LNCAP (cell line): Measurements from ENCODE around the gene ZNF846.

ENCODE experiments used
- TF ChIP-seq, protein P1 (sequence below): fragments of 450-650 bp; IDR thresholded peaks from 2 replicates; pipeline ENCODE4 v1.5.1; 2017; ENCODE audit warnings: mild to moderate bottlenecking

Gene ZNF846

DNA sequence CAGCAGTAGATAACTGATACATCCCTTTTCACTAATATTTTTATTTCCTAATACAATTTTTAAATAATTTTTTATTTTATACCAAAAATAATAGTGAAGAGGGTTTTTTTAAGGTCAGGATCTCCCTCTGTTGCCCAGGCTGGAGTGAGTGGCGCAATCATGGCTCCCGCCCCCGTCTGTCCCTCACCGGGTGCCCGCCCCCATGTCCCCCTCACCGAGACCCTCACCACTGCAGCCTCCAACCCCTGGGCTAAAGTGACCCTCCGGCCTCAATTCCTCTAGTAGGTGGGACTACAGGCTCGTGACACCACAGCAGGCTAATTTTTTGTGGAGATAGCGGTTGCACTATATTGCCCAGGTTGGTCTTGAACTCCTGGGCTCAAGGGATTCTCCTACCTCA is 17.8 kb upstream of the ZNF846 start:
- TF ChIP-seq, protein P1, sequence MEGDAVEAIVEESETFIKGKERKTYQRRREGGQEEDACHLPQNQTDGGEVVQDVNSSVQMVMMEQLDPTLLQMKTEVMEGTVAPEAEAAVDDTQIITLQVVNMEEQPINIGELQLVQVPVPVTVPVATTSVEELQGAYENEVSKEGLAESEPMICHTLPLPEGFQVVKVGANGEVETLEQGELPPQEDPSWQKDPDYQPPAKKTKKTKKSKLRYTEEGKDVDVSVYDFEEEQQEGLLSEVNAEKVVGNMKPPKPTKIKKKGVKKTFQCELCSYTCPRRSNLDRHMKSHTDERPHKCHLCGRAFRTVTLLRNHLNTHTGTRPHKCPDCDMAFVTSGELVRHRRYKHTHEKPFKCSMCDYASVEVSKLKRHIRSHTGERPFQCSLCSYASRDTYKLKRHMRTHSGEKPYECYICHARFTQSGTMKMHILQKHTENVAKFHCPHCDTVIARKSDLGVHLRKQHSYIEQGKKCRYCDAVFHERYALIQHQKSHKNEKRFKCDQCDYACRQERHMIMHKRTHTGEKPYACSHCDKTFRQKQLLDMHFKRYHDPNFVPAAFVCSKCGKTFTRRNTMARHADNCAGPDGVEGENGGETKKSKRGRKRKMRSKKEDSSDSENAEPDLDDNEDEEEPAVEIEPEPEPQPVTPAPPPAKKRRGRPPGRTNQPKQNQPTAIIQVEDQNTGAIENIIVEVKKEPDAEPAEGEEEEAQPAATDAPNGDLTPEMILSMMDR = no peak

DNA sequence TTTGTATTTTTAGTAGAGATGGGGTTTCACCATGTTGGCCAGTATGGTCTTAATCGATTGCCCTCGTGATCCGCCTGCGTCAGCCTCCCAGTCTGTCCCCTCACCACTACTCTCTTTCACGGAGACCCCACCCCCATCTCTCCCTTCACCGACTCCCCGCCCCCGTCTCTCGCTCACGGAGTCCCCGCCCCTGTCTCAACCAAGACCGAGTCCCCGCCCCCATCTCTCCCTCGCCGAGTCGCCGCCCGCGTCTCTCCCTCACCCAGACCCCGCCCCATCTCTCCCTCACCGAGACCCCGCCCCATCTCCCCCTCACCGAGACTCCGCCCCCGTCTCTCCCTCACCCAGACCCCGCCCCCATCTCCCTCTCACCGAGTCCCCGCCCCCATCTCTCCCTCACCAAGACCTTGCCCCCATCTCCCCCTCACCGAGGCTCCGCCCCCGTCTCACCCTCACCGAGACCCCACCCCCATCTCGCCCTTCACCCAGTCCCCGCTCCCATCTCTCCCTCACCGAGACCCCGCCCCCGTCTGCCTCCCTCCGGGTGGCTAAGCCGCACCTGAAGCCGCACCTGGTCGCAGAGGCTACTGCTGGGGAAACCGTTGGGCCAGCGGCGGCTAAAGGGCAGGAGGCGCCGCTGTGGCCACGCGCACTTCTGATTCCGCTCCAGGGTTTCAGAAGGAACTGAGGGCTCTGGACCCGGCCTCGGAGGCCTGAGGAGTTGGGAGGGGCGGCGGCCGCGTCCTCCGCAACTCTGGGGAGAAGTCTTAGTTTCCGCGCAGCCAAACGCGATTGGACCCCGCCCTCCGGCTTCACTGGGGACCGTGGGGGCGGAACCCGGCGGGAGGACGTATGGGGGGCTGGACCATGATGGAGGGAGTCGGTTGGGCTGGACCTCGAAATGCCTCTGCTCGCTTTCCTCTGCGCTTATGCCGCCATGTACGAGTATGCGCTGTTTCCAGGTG is 17.1 kb upstream of the ZNF846 start:
- TF ChIP-seq, protein P1 = no peak

DNA sequence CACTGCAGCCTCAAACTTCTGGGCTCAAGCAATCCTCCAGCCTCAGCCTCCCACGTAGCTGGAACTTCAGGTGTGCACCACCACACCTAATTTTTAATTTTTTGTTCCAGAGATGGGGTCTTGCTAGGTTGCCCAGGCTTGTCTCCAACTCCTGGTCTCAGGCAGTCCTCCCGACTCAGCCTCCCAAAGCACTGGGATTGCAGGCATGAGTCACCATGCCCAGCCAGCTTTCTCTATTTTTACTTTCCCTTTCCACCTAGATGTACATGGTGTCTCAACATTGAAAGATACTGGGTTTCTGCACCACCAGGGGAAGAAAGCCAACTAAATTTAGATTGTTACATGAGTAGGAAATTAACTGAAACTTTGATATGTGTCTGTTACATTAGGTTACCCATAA is 13.8 kb upstream of the ZNF846 start:
- TF ChIP-seq, protein P1 = no peak

DNA sequence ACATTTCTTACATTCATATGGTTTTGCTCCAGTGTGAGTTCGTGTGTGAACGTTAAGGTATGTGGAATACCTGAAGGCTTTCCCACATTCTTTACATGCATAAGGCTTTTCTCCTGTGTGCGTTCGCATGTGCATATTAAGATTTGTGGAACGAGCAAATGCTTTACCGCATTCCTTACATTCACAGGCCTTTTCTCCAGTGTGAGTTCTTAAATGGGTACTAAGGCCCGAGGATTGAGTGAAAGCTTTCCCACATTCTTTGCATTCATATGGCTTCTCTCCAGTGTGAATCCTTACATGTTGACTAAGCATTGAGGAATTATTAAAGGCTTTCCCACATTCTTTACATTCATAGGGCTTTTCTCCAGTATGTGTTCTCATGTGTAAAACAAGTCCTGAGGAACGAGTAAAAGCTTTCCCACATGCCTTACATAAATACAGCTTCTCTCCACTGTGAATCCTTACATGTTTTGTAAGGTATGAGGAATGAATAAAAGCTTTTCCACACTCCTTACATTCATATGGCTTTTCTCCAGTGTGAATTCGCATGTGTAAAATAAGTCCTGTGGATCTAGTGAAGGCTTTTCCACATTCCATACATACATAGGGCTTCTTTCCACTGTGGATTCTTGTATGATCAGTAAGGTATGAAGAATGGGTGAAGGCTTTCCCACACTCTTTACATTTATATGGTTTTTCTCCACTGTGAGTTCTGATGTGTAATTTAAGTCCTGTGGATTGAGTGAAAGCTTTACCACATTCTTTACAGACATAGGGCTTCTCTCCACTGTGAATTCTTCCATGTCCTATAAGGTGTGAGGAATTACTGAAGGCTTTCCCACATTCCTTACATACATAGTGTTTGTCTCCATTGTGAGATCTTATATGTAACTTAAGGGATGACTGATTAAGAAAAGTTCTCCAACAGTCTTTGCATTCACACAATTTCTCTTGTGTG is 10.7 kb downstream of the ZNF846 start:
- TF ChIP-seq, protein P1 = no peak

DNA sequence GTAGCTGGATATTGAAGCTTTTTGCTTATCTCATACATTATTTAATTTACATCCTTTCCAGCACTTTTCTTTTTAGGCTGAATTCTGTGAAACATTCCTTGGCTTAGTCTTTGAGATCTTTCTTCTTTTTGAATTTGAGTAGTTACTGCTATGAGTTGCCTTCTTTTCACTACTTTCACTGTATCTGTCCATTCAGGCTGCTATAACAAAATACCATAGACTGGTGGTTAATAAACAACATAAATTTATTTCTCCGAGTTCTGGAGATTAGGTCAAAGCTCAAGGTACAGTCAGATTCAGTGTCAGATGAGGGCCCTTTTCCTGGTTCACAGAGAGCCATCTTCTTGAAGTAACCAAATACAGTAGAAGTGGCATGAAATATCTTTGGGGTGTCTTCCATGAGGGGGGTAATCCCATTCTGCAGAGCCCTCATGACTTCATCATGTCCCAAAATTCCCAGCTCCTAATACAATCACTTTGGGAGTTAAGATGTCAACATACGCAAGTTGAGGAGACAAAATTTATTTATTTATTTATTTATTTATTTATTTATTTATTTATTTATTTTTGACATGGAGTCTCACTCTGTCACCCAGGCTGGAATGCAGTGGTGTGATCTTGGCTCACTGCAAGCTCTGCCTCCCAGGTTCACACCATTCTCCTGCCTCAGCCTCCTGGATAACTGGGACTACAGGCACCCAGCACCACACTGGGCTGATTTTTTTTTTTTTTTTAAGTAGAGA is 15.7 kb downstream of the ZNF846 start:
- TF ChIP-seq, protein P1 = no peak

DNA sequence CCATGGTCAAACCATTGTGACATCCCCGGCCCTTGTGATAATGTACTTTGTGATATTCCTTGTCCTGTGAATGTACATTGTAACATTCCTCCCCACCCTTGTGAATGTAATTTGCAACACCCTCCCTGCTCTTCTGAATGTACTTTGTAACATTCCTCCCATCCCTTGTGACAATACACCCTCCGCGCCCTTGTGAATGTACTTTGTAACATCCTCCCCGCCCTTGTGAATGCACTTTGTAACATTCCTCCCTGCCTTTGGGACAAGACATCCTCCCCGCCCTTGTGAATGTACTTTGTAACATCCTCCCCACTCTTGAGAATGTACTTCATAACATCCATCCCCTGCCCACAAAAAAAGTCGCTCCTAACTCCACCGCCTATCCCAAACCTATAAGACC is 17.1 kb downstream of the ZNF846 start:
- TF ChIP-seq, protein P1 = no peak
